Psoas muscle (tissue), 8 donors: ENCODE results near the gene THBS3. TPM values are rescaled to one million over a fixed set of nuclear protein-coding genes. Genes with fewer than 3 reads are reported as not detected.
"Not testable (repeated sequence)": the region's sequence is repeated elsewhere in the genome, so short reads cannot be mapped to it uniquely, and the experiment has no call there.

Experiments
- ATAC-seq, 4 donors: fragments of 200-7000 bp; cut with Tn5 transposase; one replicate each; pipeline ENCODE4 v1.9.1; 2020; ENCODE audit warnings: moderate library complexity in 3 of 4, mild to moderate bottlenecking in 2 of 4
- DNase-seq, 2 donors: peaks; one replicate each; pipeline ENCODE4 v3.0.0-alpha.2; 2020
- H3K27ac ChIP-seq: fragments of 200-600 bp; one replicate; pipeline ENCODE4 v1.8.0; 2022
- H3K27me3 ChIP-seq, 3 donors: fragments of 200-600 bp in 1 of 3; one replicate each; pipeline versions ENCODE4 v1.6.1 to v1.8.0; 2013 to 2022; ENCODE audit warnings: low read length in 2 of 3, mild to moderate bottlenecking in 2 of 3, moderate library complexity in 1 of 3; ENCODE audit not compliant: insufficient read depth in 3 of 3
- H3K36me3 ChIP-seq, 2 donors: fragments of 200-600 bp in 1 of 2; one replicate each; pipeline versions ENCODE4 v1.6.1 to v1.8.0; 2013 to 2022; ENCODE audit warnings: low read depth in 1 of 2, mild to moderate bottlenecking in 1 of 2, moderate library complexity in 1 of 2; ENCODE audit not compliant: insufficient read depth in 1 of 2
- H3K4me1 ChIP-seq: fragments of 200-600 bp; one replicate; pipeline ENCODE4 v1.8.0; 2022
- H3K4me3 ChIP-seq: fragments of 200-600 bp; one replicate; pipeline ENCODE4 v1.8.0; 2022; ENCODE audit warnings: mild to moderate bottlenecking
- H3K9me3 ChIP-seq: fragments of 200-600 bp; one replicate; pipeline ENCODE4 v1.8.0; 2022
- CTCF ChIP-seq: fragments of 200-600 bp; IDR thresholded peaks from one replicate; pipeline ENCODE4 v1.8.0; 2022; ENCODE audit warnings: antibody characterized with exemption
- WGBS, 3 donors: extraction: QIAGEN DNeasy Blood & Tissue Kit; methylation state at CpG; one replicate each; pipeline versions ENCODE4 v1.1.6 to v1.1.7; 2013; 5-methylcytosine and 5-hydroxymethylcytosine counted together
- intact Hi-C, 2 donors: fragments of 100-400 bp; cut with DNase I; formaldehyde crosslinking; loops; one replicate each; pipeline versions ENCODE4 v1.11.0 to v1.14.2; 2022
- polyA plus RNA-seq, 3 donors: library from polyadenylated mRNA; stranded (reverse); fragments of 200-250 nt; gene quantifications; one replicate each; pipeline ENCODE4 v1.2.3, GENCODE V29; 2013
- total RNA-seq, 4 donors: library from RNA; stranded (reverse); fragmentation: NEBNext Ultra II Directional in 2 of 4; extraction: Animal tissue kit (Norgen Biotek cat#: 25700) in 2 of 4; gene quantifications; one replicate each; pipeline versions ENCODE4 v1.2.1 to v1.2.4, GENCODE V29; 2021 to 2023
- donor health status: healthy with polysubstance abuse.
- donor health status: DM: no; HTN: no; CAD: no; lungs with moderate emphysema.
- donor health status: Bipolar disorder and iron deficiency.
- donor health status: healthy.
- donor health status: DM: yes; HTN: yes; CAD: no.
- donor health status: DM: no; HTN: no; CAD: no.
- donor health status: DM: no; HTN: no; CAD: no.
- donor health status: DM: yes; HTN: yes; CAD: no.

Gene THBS3
- total and polyA plus RNA-seq, 7 donors = 2.8 to 8.1 (median 3.5) TPM

- no peaks in the 10 kb centered on the region for H3K27me3 ChIP-seq
- ATAC-seq = peak; percentile 84 to 91 (median 88)
- intact Hi-C loops = loop anchor here (1.0 to 5.0 kb wide), 4 partner anchors 71 to 341 kb away; partner anchors contain the start of gene RUSC1 (in 1 of the 2)
- DNase-seq = peak; percentile 93 to 96
- peaks cover 14% of the 10 kb centered on the region for H3K4me1 ChIP-seq
- peaks cover 0 to 23% of the 10 kb centered on the region in 2 donors for H3K36me3 ChIP-seq
- H3K9me3 ChIP-seq = no peaks in the 10 kb centered on the region
- TF ChIP-seq CTCF = peak; percentile 99
- H3K4me3 ChIP-seq = peak overlapping the region; percentile 40
- H3K27ac ChIP-seq = no peak overlapping the region
- 22 to 27% (median 24%) methylated on average over 20 to 23 of the region's 23 CpGs for WGBS, 3 donors
Measured at GRCh38 chr1:155250633-155251449, 43.1 kb upstream of the THBS3 start.

GRCh38 chr1:155250246-155250632 lies 42.5 kb upstream of the THBS3 start:
- DNase-seq (no peak), ATAC-seq (no peak)
- no peak overlapping the region for H3K27ac ChIP-seq
- no peaks in the 10 kb centered on the region for H3K9me3 ChIP-seq
- peaks cover 0 to 23% of the 10 kb centered on the region in 2 donors for H3K36me3 ChIP-seq
- peak overlapping the region; percentile 40 for H3K4me3 ChIP-seq
- intact Hi-C loops = loop anchor here (1.0 to 5.0 kb wide), 4 partner anchors 72 to 342 kb away; partner anchors contain the start of gene RUSC1 (in 1 of the 2)
- TF ChIP-seq CTCF = no peak
- 30 to 36% (median 35%) methylated on average over 17 to 28 of the region's 28 CpGs for WGBS, 3 donors
- H3K27me3 ChIP-seq = no peaks in the 10 kb centered on the region
- peaks cover 15% of the 10 kb centered on the region for H3K4me1 ChIP-seq

- no peaks in the 10 kb centered on the region for H3K27me3 ChIP-seq
- WGBS, 3 donors = 86 to 89% (median 88%) methylated on average over 26 of the region's 26 CpGs
- no peaks in the 10 kb centered on the region for H3K9me3 ChIP-seq
- peaks cover 16% of the 10 kb centered on the region for H3K4me1 ChIP-seq
- intact Hi-C loops = no loop called here
- no peak for DNase-seq
- H3K36me3 ChIP-seq = peaks cover 0 to 23% of the 10 kb centered on the region in 2 donors
- H3K27ac ChIP-seq = no peak overlapping the region
- ATAC-seq = no peak
- H3K4me3 ChIP-seq = no peak overlapping the region
- no peak for TF ChIP-seq CTCF
Measured at GRCh38 chr1:155247667-155248553, 40.2 kb upstream of the THBS3 start.

GRCh38 chr1:155246796-155247195 lies 39.1 kb upstream of the THBS3 start:
- 95 to 98% (median 96%) methylated on average over 3 of the region's 3 CpGs for WGBS, 3 donors
- H3K27ac ChIP-seq, intact Hi-C loops, DNase-seq, H3K9me3 ChIP-seq, H3K4me3 ChIP-seq, ATAC-seq, H3K27me3 ChIP-seq: not testable (repeated sequence)
- H3K4me1 ChIP-seq = peaks cover 16% of the 10 kb centered on the region
- peaks cover 0 to 23% of the 10 kb centered on the region in 2 donors for H3K36me3 ChIP-seq

- H3K9me3 ChIP-seq = no peaks in the 10 kb centered on the region
- peaks cover 0 to 23% of the 10 kb centered on the region in 2 donors for H3K36me3 ChIP-seq
- no peak for DNase-seq
- WGBS, 3 donors = 48 to 57% (median 53%) methylated on average over 8 of the region's 8 CpGs
- peaks cover 16% of the 10 kb centered on the region for H3K4me1 ChIP-seq
- no peak for TF ChIP-seq CTCF
- no peaks in the 10 kb centered on the region for H3K27me3 ChIP-seq
- intact Hi-C loops = no loop called here
- peak overlapping the region; percentile 91 for H3K27ac ChIP-seq
- H3K4me3 ChIP-seq = peak overlapping the region; percentile 69
- ATAC-seq = peak; percentile 1 to 5 (median 2)
Measured at GRCh38 chr1:155245163-155245524, 37.4 kb upstream of the THBS3 start.
